GM18499 (cell line): Measurements from ENCODE around the gene NANP.

Experiments used
- ATAC-seq: cut with Tn5 transposase; IDR thresholded peaks from one replicate; pipeline ENCODE4 v1.9.1; 2021; ENCODE audit warnings: moderate number of reproducible peaks; ENCODE audit not compliant: insufficient read depth, unreplicated experiment

The NANP gene

GRCh38 chr20:25573288-25574251 is 50.2 kb downstream of the NANP start:
- ATAC-seq: no peak

GRCh38 chr20:25571817-25572216 is 52.0 kb downstream of the NANP start:
- ATAC-seq: no peak

GRCh38 chr20:25571240-25571639 is 52.6 kb downstream of the NANP start:
- ATAC-seq: no peak

- ATAC-seq: no peak
These were observed 53.7 kb downstream of the NANP start for GRCh38 chr20:25570148-25570530.

GRCh38 chr20:25567286-25567685 is 56.5 kb downstream of the NANP start:
- ATAC-seq: no peak

- ATAC-seq: no peak
These were observed 57.0 kb downstream of the NANP start for GRCh38 chr20:25566821-25567220.

- no peak for ATAC-seq
These were observed 58.1 kb downstream of the NANP start for GRCh38 chr20:25565578-25566157.

GRCh38 chr20:25563876-25564275 is 59.9 kb downstream of the NANP start:
- no peak for ATAC-seq

- no peak for ATAC-seq
These were observed 60.5 kb downstream of the NANP start for GRCh38 chr20:25563362-25563761.
